GM12875 (cell line): ENCODE results near the gene ALDH2.
"Not testable (repeated sequence)": the region's sequence is repeated elsewhere in the genome, so short reads cannot be mapped to it uniquely, and the experiment has no call there.

Source experiments
- H3K4me3 ChIP-seq: one replicate; pipeline ENCODE4 v1.5.1; 2011; ENCODE audit warnings: low read depth, low read length, control low read depth
- TF ChIP-seq, protein P1 (sequence below): IDR thresholded peaks from 2 replicates; pipeline ENCODE4 v1.5.1; 2011; ENCODE audit warnings: low read depth, mild to moderate bottlenecking, control low read depth, inconsistent platforms, low read length, moderate library complexity, borderline replicate concordance; ENCODE audit not compliant: insufficient read depth

Gene ALDH2

GRCh38 chr12:111807232-111807631, 40.5 kb downstream of the ALDH2 start:
- TF ChIP-seq, protein P1, sequence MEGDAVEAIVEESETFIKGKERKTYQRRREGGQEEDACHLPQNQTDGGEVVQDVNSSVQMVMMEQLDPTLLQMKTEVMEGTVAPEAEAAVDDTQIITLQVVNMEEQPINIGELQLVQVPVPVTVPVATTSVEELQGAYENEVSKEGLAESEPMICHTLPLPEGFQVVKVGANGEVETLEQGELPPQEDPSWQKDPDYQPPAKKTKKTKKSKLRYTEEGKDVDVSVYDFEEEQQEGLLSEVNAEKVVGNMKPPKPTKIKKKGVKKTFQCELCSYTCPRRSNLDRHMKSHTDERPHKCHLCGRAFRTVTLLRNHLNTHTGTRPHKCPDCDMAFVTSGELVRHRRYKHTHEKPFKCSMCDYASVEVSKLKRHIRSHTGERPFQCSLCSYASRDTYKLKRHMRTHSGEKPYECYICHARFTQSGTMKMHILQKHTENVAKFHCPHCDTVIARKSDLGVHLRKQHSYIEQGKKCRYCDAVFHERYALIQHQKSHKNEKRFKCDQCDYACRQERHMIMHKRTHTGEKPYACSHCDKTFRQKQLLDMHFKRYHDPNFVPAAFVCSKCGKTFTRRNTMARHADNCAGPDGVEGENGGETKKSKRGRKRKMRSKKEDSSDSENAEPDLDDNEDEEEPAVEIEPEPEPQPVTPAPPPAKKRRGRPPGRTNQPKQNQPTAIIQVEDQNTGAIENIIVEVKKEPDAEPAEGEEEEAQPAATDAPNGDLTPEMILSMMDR, result no peak
- H3K4me3 ChIP-seq, result no peak overlapping the region

- TF ChIP-seq, protein P1, result peak; percentile 84
- H3K4me3 ChIP-seq, result no peak overlapping the region
These were observed 46.4 kb downstream of the ALDH2 start for GRCh38 chr12:111812881-111813741.

DNA sequence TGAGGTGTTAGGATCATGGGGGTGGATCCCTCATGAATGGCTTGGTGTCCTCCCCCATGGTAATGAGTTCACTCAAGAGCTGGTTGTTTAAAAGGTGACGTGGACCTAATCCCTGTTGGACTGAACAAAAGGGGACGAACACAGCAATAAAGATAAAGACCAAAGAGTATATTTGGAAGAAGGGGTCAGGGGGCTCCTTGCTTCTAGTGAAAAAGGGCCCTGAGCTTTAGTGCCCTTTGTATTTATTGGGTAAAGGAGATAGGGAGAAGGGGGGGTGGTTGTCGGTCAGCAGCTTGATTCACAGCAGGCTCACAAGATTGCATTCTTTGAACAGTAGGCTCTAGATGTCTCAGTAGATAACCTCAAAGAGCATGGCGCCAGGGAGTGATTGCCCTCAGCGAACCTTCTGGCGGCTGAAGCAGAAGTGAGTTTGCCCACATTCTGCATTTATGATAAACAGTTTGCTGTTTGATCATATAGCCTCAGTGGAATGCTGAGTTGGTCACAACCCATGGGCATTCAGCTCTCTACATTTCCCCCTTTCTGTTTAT, 49.4 kb downstream of the ALDH2 start:
- no peak overlapping the region for H3K4me3 ChIP-seq
- TF ChIP-seq, protein P1, result no peak

DNA sequence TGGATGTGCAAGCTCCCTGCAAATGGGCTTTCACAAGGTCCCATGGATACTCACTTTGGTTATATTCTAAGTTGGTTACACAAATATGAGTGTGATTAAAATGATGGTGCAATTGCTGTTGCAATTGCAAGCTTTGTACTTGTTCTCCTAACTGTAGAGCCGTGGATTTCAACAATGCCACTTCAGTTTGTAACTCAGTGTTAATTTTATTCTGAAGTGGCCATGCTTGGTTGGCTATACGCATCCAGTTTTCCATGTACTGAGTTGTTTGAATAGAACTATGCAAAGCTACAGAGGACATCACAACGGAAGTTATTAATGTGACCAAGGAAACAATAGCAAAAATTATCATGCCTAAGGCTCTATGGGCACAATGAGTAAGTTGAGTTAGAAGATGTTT, 50.2 kb downstream of the ALDH2 start:
- H3K4me3 ChIP-seq, result not testable (repeated sequence)

DNA sequence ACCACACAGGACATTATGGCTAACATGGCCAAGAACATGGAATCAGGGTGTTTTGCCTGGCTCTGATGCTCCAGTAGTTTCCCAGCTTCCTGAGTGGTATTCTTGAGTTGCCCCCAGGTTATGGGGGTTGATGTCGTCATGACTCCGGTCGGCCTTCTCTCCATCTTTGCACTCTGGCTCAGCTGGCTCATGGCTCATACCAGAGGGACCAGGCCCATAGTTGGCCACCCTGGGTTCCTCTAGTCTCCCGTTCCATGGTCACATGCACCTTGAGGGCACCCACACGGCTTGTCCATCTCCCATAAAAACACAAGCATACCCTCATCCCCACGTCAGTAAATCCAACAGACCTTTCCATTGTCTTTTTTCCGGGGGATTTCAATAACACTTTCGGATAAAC, 51.6 kb downstream of the ALDH2 start:
- TF ChIP-seq, protein P1, result no peak
- no peak overlapping the region for H3K4me3 ChIP-seq

DNA sequence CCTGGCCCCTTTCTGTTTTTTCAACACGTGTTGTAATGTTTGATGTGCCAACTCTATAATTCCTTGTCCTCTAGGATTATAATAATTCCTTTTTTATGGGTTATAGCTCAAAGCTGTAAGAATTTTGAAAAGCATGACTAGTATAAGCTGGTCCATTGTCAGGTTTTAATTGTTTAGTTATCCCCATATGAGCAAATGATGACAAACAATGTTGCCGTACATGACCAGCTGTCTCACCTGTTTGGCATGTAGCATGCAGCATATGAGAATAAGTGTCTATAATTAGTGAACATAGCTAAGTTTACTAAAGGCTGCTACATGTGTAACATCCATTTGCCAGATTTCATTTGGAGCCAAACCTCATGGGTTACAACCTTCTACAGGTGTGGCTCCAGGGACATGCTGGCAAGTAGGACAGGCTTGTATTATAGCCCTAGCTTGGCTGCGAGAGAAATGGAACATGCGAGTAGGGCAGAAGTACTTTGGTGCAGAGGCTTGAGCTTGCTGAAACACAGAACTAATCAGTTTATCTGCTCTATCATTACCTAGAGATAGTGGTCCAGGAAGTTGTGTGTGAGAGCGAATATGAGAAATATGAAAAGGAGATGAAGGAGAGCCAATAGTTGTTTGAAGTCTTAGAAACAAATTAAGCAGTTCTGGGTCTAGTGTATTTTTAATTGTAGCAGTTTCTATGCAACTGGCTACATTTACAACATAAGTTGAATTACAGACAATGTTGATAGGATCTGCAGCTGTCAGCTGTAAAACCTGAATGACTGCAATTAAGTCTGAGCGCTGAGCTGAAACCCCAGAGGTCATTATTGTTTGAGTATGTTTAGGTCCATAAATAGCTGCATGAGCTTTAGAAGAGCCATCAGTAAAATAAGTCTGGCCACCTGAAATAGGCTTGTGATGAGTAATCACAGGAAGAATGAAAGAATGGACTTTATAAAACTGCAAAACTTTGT, 52.7 kb downstream of the ALDH2 start:
- TF ChIP-seq, protein P1, result no peak
- H3K4me3 ChIP-seq, result no peak overlapping the region

DNA sequence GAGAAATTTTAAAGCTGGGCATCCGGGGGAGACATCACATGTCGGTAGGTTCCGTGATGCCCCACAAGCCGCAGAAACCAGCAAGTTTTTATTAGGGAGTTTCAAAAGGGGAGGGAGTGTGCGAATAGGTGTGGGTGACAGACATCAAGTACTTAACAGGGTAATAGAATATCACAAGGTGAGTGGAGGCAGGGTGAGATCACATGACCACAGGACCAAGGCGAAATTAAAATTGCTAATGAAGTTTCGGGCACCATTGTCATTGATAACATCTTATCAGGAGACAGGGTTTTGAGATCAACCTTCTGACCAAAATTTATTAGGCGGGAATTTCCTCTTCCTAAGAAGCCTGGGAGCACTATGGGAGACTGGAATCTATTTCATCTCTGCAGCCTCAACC, 54.1 kb downstream of the ALDH2 start:
- not testable (repeated sequence) for H3K4me3 ChIP-seq

DNA sequence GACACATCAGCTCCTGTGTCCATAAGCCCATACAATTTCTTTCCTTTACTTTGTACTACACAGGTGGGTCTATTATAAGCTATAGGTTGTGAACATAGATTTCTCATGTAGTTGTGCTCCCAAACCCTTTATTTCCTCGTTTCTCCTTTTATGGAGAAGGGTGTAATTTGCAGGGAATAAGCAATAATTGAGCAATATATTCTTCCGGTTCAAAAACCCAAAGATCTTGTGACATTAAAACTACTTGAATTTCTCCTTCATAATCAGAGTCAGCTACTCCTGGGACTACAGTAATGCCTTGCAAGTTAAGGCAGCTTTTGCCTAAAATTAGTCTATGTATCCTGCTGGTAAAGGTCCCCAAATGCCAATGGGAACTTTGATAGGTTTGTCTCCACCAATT, 56.2 kb downstream of the ALDH2 start:
- TF ChIP-seq, protein P1, result no peak
- H3K4me3 ChIP-seq, result no peak overlapping the region
